HepG2 (cell line): ENCODE results near the gene ACOT13. TPM values are rescaled to one million over a fixed set of nuclear protein-coding genes. Genes with fewer than 3 reads are reported as not detected.

ENCODE experiments used
- ATAC-seq: fragments of 200-7000 bp; cut with Tn5 transposase; 3 replicates; pipeline ENCODE4 v1.9.1; 2020; ENCODE audit warnings: mild to moderate bottlenecking, moderate library complexity
- BruUV-seq: library from RNA; stranded (reverse); fragments of 400-500 nt; replicated peaks from 2 replicates; lab custom pipeline; 2021; lab: Mats Ljungman, UMichigan
- CTCF ChIA-PET: fragments of 300-600 bp; formaldehyde crosslinking; extraction: SDS; loops from one replicate; lab custom pipeline; 2021; ENCODE audit warnings: low total read pairs, inconsistent platforms, low intra/inter-chr PET ratio; lab: Yijun Ruan, JAX
- POLR2A ChIA-PET: fragments of 350-600 bp; sonication (Branson Sonifier 250); formaldehyde crosslinking; loops from one replicate; lab custom pipeline; 2020; ENCODE audit warnings: antibody characterized with exemption, inconsistent platforms; lab: Yijun Ruan, JAX
- DNase-seq: peaks from one replicate; pipeline ENCODE4 v3.0.0-alpha.2; 2015; ENCODE audit warnings: low spot score
- FAIRE-seq: peaks from 3 replicates; lab custom pipeline; 2011; peaks lifted over from hg19 to GRCh38; lab: Jason Lieb, UNC
- H2AFZ ChIP-seq: one replicate; pipeline ENCODE4 v1.6.1; 2011; ENCODE audit warnings: low read length, inconsistent platforms
- H3K27ac ChIP-seq: fragments of 300-600 bp; 3 replicates; pipeline ENCODE4 v1.8.0; 2011; ENCODE audit warnings: mixed run types, mild to moderate bottlenecking, mixed read lengths, low read length, inconsistent platforms; ENCODE audit not compliant: insufficient read depth; ENCODE audit errors: extremely low read length
- H3K27me3 ChIP-seq, 2 experiments: fragments of 200-600 bp in 1 of 2; 2 replicates in 1 of 2; 3 replicates in 1 of 2; pipeline versions ENCODE4 v1.6.0 to v1.8.0; 2011; ENCODE audit warnings: low read length in 2 of 2, mild to moderate bottlenecking in 2 of 2, moderate library complexity in 2 of 2, inconsistent platforms in 1 of 2; ENCODE audit not compliant: insufficient read depth in 2 of 2, control insufficient read depth in 1 of 2
- H3K36me3 ChIP-seq, 2 experiments: fragments of 200-600 bp in 1 of 2; replicated peaks in 1 of 2; 2 replicates in 1 of 2; 3 replicates in 1 of 2; pipeline versions ENCODE4 v1.5.1 to v1.8.0; 2011; ENCODE audit warnings: low read length in 2 of 2, inconsistent platforms in 1 of 2; ENCODE audit not compliant: insufficient read depth in 2 of 2, control insufficient read depth in 1 of 2
- H3K4me1 ChIP-seq: 2 replicates; pipeline ENCODE4 v1.5.1; 2012; ENCODE audit warnings: low read length, inconsistent platforms; ENCODE audit not compliant: insufficient read depth
- H3K4me2 ChIP-seq: 2 replicates; pipeline ENCODE4 v1.6.0; 2011; ENCODE audit warnings: low read depth, low read length, inconsistent platforms
- H3K4me3 ChIP-seq, 3 experiments: fragments of 200-600 bp in 1 of 3; sonication (generic), shearing (Covaris generic) in 1 of 3; replicated peaks in 1 of 3; 2 replicates each; pipeline ENCODE4 v1.5.1; 2011 to 2016; ENCODE audit warnings: low read length in 3 of 3, inconsistent platforms in 2 of 3, low read depth in 2 of 3, mild to moderate bottlenecking in 2 of 3, control low read depth in 1 of 3, mixed read lengths in 1 of 3; ENCODE audit not compliant: insufficient read depth in 1 of 3
- H3K79me2 ChIP-seq: one replicate; pipeline ENCODE4 v1.6.1; 2011; ENCODE audit warnings: low read length, inconsistent platforms; ENCODE audit not compliant: insufficient read depth
- H3K9ac ChIP-seq: 2 replicates; pipeline ENCODE4 v1.6.0; 2011; ENCODE audit warnings: mild to moderate bottlenecking, low read depth, low read length, inconsistent platforms; ENCODE audit not compliant: insufficient read depth
- H3K9me3 ChIP-seq: 2 replicates; pipeline ENCODE4 v1.5.1; 2012; ENCODE audit warnings: mild to moderate bottlenecking, low read length
- H4K20me1 ChIP-seq: 2 replicates; pipeline ENCODE4 v1.6.0; 2011; ENCODE audit warnings: inconsistent platforms, mild to moderate bottlenecking, low read length, moderate library complexity; ENCODE audit not compliant: insufficient read depth
- ARHGAP35 ChIP-seq: sonication (generic); formaldehyde crosslinking; IDR thresholded peaks from 2 replicates; pipeline ENCODE4 v1.9.0; 2022; ENCODE audit warnings: mild to moderate bottlenecking, inconsistent platforms, moderate library complexity, missing genetic modification reagents, borderline replicate concordance
- FOSL2 ChIP-seq: sonication (generic); formaldehyde crosslinking; IDR thresholded peaks from 2 replicates; pipeline ENCODE4 v1.4.0; 2020; ENCODE audit warnings: missing genetic modification reagents
- HMG20A ChIP-seq: IDR thresholded peaks from 2 replicates; pipeline ENCODE4 v1.6.1; 2016; ENCODE audit warnings: borderline replicate concordance
- HMGXB4 ChIP-seq, 2 experiments: sonication (generic) in 1 of 2; formaldehyde crosslinking in 1 of 2; IDR thresholded peaks; 2 replicates each; pipeline versions ENCODE4 v1.4.0 to v1.6.1; 2018 to 2020; ENCODE audit warnings: missing genetic modification reagents in 2 of 2, borderline replicate concordance in 1 of 2, low read depth in 1 of 2, mild to moderate bottlenecking in 1 of 2, missing biosample characterization in 1 of 2
- KDM4B ChIP-seq: sonication (generic); formaldehyde crosslinking; IDR thresholded peaks from 2 replicates; pipeline ENCODE4 v1.4.0; 2020; ENCODE audit warnings: missing genetic modification reagents
- MAFK ChIP-seq, 2 experiments: IDR thresholded peaks in 1 of 2; conservative IDR thresholded peaks in 1 of 2; 2 replicates each; pipeline ENCODE4 v1.6.1; 2011; ENCODE audit warnings: improper control_type of control experiment in 2 of 2, low read length in 2 of 2
- STAG1 ChIP-seq: sonication (generic); formaldehyde crosslinking; IDR thresholded peaks from 2 replicates; pipeline ENCODE4 v1.4.0; 2020; ENCODE audit warnings: missing genetic modification reagents
- THAP8 ChIP-seq: sonication (generic); formaldehyde crosslinking; IDR thresholded peaks from 2 replicates; pipeline ENCODE4 v1.5.1; 2020; ENCODE audit warnings: missing genetic modification reagents, mild to moderate bottlenecking, borderline replicate concordance
- U2AF1 ChIP-seq: fragments of 200-400 bp; formaldehyde crosslinking; optimal IDR thresholded peaks from 2 replicates; pipeline ENCODE3; 2017; ENCODE audit warnings: mild to moderate bottlenecking, low read depth, low read length
- ZBTB14 ChIP-seq: sonication (generic); formaldehyde crosslinking; IDR thresholded peaks from 2 replicates; pipeline ENCODE4 v1.4.0; 2020; ENCODE audit warnings: missing genetic modification reagents
- ZNF33B ChIP-seq: sonication (generic); formaldehyde crosslinking; IDR thresholded peaks from 2 replicates; pipeline ENCODE4 v1.5.1; 2020; ENCODE audit warnings: mild to moderate bottlenecking, missing genetic modification reagents
- ZNF496 ChIP-seq: sonication (generic); formaldehyde crosslinking; IDR thresholded peaks from 2 replicates; pipeline ENCODE4 v1.8.1; 2023; ENCODE audit warnings: mild to moderate bottlenecking, moderate library complexity, missing genetic modification reagents; ENCODE audit not compliant: insufficient replicate concordance
- ZNF549 ChIP-seq: sonication (generic); formaldehyde crosslinking; IDR thresholded peaks from 2 replicates; pipeline ENCODE4 v1.5.0; 2020; ENCODE audit warnings: missing genetic modification reagents
- ZNF672 ChIP-seq: sonication (generic); formaldehyde crosslinking; IDR thresholded peaks from 2 replicates; pipeline ENCODE4 v1.8.1; 2022; ENCODE audit warnings: missing genetic modification reagents
- ZSCAN5A ChIP-seq: sonication (generic); formaldehyde crosslinking; IDR thresholded peaks from 2 replicates; pipeline ENCODE4 v1.8.0; 2022; ENCODE audit warnings: mild to moderate bottlenecking, missing genetic modification reagents, borderline replicate concordance
- WGBS: methylation state at CpG from one replicate; pipeline ENCODE4 v1.1.6; 2017; ENCODE audit warnings: low lambda C conversion rate; 5-methylcytosine and 5-hydroxymethylcytosine counted together
- in situ Hi-C: cut with HindIII; loops from 2 replicates; pipeline ENCODE4 v1.10.0; 2017; ENCODE audit warnings: low pct_unique_long_range_greater_than_20kb; ENCODE audit not compliant: extremely low pct_ligation_motif_present
- intact Hi-C: fragments of 100-400 bp; cut with micrococcal nuclease; formaldehyde crosslinking; loops from one replicate; pipeline ENCODE4 v1.10.0; 2022; ENCODE audit not compliant: unreplicated experiment
- polyA plus RNA-seq, 8 experiments: library from polyadenylated mRNA; depleted of rRNA in 3 of 8; stranded (reverse) in 7 of 8; unstranded in 1 of 8; fragments of >200 nt; fragmentation: Illumina TruSeq in 4 of 8; extraction: Trizol in 4 of 8; gene quantifications; 2 replicates each; pipeline versions ENCODE4 v1.2.1 to v1.2.3, GENCODE V29; 2011 to 2016; ENCODE audit warnings: low read depth in 4 of 8, missing spikeins in 1 of 8, mixed read lengths in 1 of 8; ENCODE audit not compliant: insufficient read depth in 1 of 8
- total RNA-seq, 5 experiments: library from RNA; depleted of rRNA; stranded (reverse); fragments of >200 nt; fragmentation: Illumina TruSeq; extraction: Trizol; gene quantifications; 2 replicates each; pipeline ENCODE4 v1.2.3, GENCODE V29; 2016; ENCODE audit warnings: low read depth in 1 of 5

The ACOT13 gene
- total and polyA plus RNA-seq, 2 of the 13 experiments (the other 11 are each of a cell fraction or from before 2014, with no cell fraction given): 31.5 to 45.1 TPM

GRCh38 chr6:24720131-24720603 lies 53.3 kb downstream of the ACOT13 start (continued):
- TF ChIP-seq HMGXB4 (CRISPR knock-in tag; IDR thresholded peaks at IDR 0.05; ENCODE audit: borderline replicate concordance in 1 of 2, low read depth in 1 of 2) (peak in 1 of 2 experiments; percentile 59; a peak in 1 of 4 replicates), HMG20A (CRISPR knock-in tag) (no peak)

GRCh38 chr6:24720604-24721460 lies 54.0 kb downstream of the ACOT13 start:
- H3K27me3 ChIP-seq: no peaks in the 10 kb centered on the region; a peak in 1 of 5 replicates
- peak overlapping the region; percentile 99 for H3K9ac ChIP-seq
- H2AFZ ChIP-seq: peak overlapping the region; percentile 97
- in situ Hi-C loops: no loop called here
- peaks cover 34% of the 10 kb centered on the region for H3K4me1 ChIP-seq
- H3K36me3 ChIP-seq: peaks cover 1 to 8% of the 10 kb centered on the region in 2 experiments; a peak in 3 of 5 replicates
- intact Hi-C loops: loop anchor here (1.0 to 2.0 kb wide), 2 partner anchors 54 kb away; partner anchors contain the start of genes ACOT13 and TDP2
- H4K20me1 ChIP-seq: peaks cover 37% of the 10 kb centered on the region
- H3K9me3 ChIP-seq: no peaks in the 10 kb centered on the region
- H3K4me3 ChIP-seq: peak overlapping the region; percentile 90 to 99 (median 97)
- POLR2A ChIA-PET: interaction anchor here (0.6 to 2.1 kb wide), 23 partner anchors 8 to 1325 kb away, joined by 3 to 22 read pairs (median 5); partner anchors contain the start of genes ACOT13, ALDH5A1, GMNN and TDP2
- H3K27ac ChIP-seq: peak overlapping the region; percentile 94
- CTCF ChIA-PET: no interaction called here
- peak; percentile 100 for DNase-seq
- H3K79me2 ChIP-seq: peaks cover 47% of the 10 kb centered on the region
- BruUV-seq: no TSS peak
- WGBS: under 1% methylated on average over 54 of the region's 60 CpGs
- peak; percentile 96 for ATAC-seq
- peak overlapping the region; percentile 96 for H3K4me2 ChIP-seq
- FAIRE-seq: peak; percentile 89
- peak; percentile 86 for TF ChIP-seq KDM4B (CRISPR knock-in tag)
- no peak for TF ChIP-seq STAG1
- no peak for TF ChIP-seq THAP8 (CRISPR knock-in tag)
- peak; percentile 66 for TF ChIP-seq FOSL2 (CRISPR knock-in tag)
- TF ChIP-seq ZNF549: no peak
- TF ChIP-seq U2AF1: peak; percentile 95
- TF ChIP-seq ZNF33B (CRISPR knock-in tag): peak; percentile 63
- no peak for TF ChIP-seq ZBTB14 (CRISPR knock-in tag)
- TF ChIP-seq ZSCAN5A: 0 out of 2 replicates have a peak, but pooled peaks have one; percentile 50
- TF ChIP-seq ARHGAP35: peak; percentile 14; the same call in 1 of the 2 replicates
- TF ChIP-seq MAFK (conservative IDR thresholded peaks at IDR 0.05 in 1 of 2, IDR thresholded peaks at IDR 0.05 in 1 of 2; ENCODE audit: low read length in 2 of 2): peak; percentile 4 to 24; a peak in 1 of 4 replicates
- no peak for TF ChIP-seq ZNF496
- no peak for TF ChIP-seq ZNF672 (CRISPR knock-in tag)
